CD14-positive monocyte (primary cell): ENCODE data around the gene CTR9. TPM values are rescaled to one million over a fixed set of nuclear protein-coding genes. Genes with fewer than 3 reads are reported as not detected.

Experiments
- DNase-seq, 3 donors: peaks; one replicate each; pipeline ENCODE4 v3.0.0-alpha.2; 2011 to 2022
- H2AFZ ChIP-seq: 2 replicates; pipeline ENCODE4 v1.6.0; 2012; ENCODE audit warnings: mild to moderate bottlenecking, low read depth, low read length, inconsistent platforms; ENCODE audit not compliant: insufficient read depth, poor library complexity, severe bottlenecking
- H3K27ac ChIP-seq, 2 donors: 1 replicate in 1 of 2; 2 replicates in 1 of 2; pipeline ENCODE4 v1.5.1; 2012 to 2013; ENCODE audit warnings: low read length in 2 of 2, control low read depth in 1 of 2, inconsistent platforms in 1 of 2, low read depth in 1 of 2, mild to moderate bottlenecking in 1 of 2
- H3K27me3 ChIP-seq, 2 donors: one replicate each; pipeline versions ENCODE4 v1.6.0 to v1.6.1; 2011 to 2013; ENCODE audit warnings: low read length in 2 of 2; ENCODE audit not compliant: control insufficient read depth in 2 of 2, insufficient read depth in 2 of 2
- H3K36me3 ChIP-seq, 2 donors: replicated peaks in 1 of 2; 1 replicate in 1 of 2; 2 replicates in 1 of 2; pipeline versions ENCODE4 v1.5.1 to v1.6.1; 2012 to 2013; ENCODE audit warnings: low read length in 2 of 2, control low read depth in 1 of 2, inconsistent platforms in 1 of 2, mild to moderate bottlenecking in 1 of 2; ENCODE audit not compliant: insufficient read depth in 2 of 2, control insufficient read depth in 1 of 2
- H3K4me1 ChIP-seq, 2 donors: 1 replicate in 1 of 2; 2 replicates in 1 of 2; pipeline versions ENCODE4 v1.5.1 to v1.6.1; 2012 to 2013; ENCODE audit warnings: low read length in 2 of 2, control low read depth in 1 of 2, inconsistent platforms in 1 of 2, mild to moderate bottlenecking in 1 of 2, moderate library complexity in 1 of 2; ENCODE audit not compliant: insufficient read depth in 2 of 2, control insufficient read depth in 1 of 2
- H3K4me2 ChIP-seq: replicated peaks from 2 replicates; pipeline ENCODE3; 2012; ENCODE audit warnings: low read length, moderate library complexity, mild to moderate bottlenecking; ENCODE audit not compliant: poor library complexity, severe bottlenecking; ENCODE audit errors: extremely low read depth
- H3K4me3 ChIP-seq, 3 experiments: fragments of 200-600 bp in 1 of 3; sonication (generic) in 1 of 3; replicated peaks in 1 of 3; 1 replicate in 2 of 3; 2 replicates in 1 of 3; pipeline ENCODE4 v1.5.1; 2011 to 2013; ENCODE audit warnings: low read length in 3 of 3, mild to moderate bottlenecking in 3 of 3, control low read depth in 2 of 3, low read depth in 2 of 3, inconsistent platforms in 1 of 3, moderate library complexity in 1 of 3
- H3K79me2 ChIP-seq: 2 replicates; pipeline ENCODE4 v1.6.0; 2012; ENCODE audit warnings: mild to moderate bottlenecking, control low read depth, inconsistent platforms, low read length, moderate library complexity; ENCODE audit not compliant: insufficient read depth
- H3K9ac ChIP-seq: 2 replicates; pipeline ENCODE4 v1.6.0; 2017; ENCODE audit warnings: low read length, mild to moderate bottlenecking; ENCODE audit not compliant: insufficient read depth, poor library complexity, severe bottlenecking
- H3K9me3 ChIP-seq, 2 donors: replicated peaks in 1 of 2; 1 replicate in 1 of 2; 2 replicates in 1 of 2; pipeline versions ENCODE4 v1.5.1 to v1.6.1; 2012 to 2013; ENCODE audit warnings: low read length in 2 of 2, control low read depth in 1 of 2; ENCODE audit not compliant: control insufficient read depth in 1 of 2, insufficient read depth in 1 of 2
- H4K20me1 ChIP-seq: 2 replicates; pipeline ENCODE4 v1.6.0; 2012; ENCODE audit warnings: mild to moderate bottlenecking, low read length, control low read depth, moderate library complexity; ENCODE audit not compliant: insufficient read depth
- H3K27ac Mint-ChIP-seq, 7 donors: one replicate each; pipeline ENCODE4 v1.8.0; 2020; ENCODE audit warnings: mild to moderate bottlenecking in 7 of 7, mixed read lengths in 7 of 7, moderate library complexity in 6 of 7, inconsistent platforms in 2 of 7
- H3K27me3 Mint-ChIP-seq, 3 donors: one replicate each; pipeline ENCODE4 v1.8.0; 2021 to 2022; ENCODE audit warnings: low read depth in 3 of 3, mild to moderate bottlenecking in 3 of 3, mixed read lengths in 3 of 3, moderate library complexity in 3 of 3, inconsistent platforms in 1 of 3
- H3K36me3 Mint-ChIP-seq, 2 donors: one replicate each; pipeline ENCODE4 v1.8.0; 2020; ENCODE audit warnings: mixed read lengths in 2 of 2, inconsistent platforms in 1 of 2, mild to moderate bottlenecking in 1 of 2
- H3K4me1 Mint-ChIP-seq: one replicate; pipeline ENCODE4 v1.8.0; 2020; ENCODE audit warnings: mild to moderate bottlenecking, mixed read lengths
- H3K4me3 Mint-ChIP-seq, 2 donors: one replicate each; pipeline ENCODE4 v1.8.0; 2020; ENCODE audit warnings: mild to moderate bottlenecking in 2 of 2, mixed read lengths in 2 of 2, moderate library complexity in 1 of 2
- H3K9me3 Mint-ChIP-seq, 7 donors: one replicate each; pipeline ENCODE4 v1.8.0; 2020 to 2022; ENCODE audit warnings: mixed read lengths in 7 of 7, mild to moderate bottlenecking in 6 of 7, moderate library complexity in 6 of 7, inconsistent platforms in 2 of 7
- CTCF ChIP-seq: fragments of 200-600 bp; IDR thresholded peaks from one replicate; pipeline ENCODE4 v1.8.0; 2022; ENCODE audit warnings: antibody characterized with exemption, mild to moderate bottlenecking
- WGBS: methylation state at CpG from one replicate; pipeline ENCODE4 v1.1.5; 2013; ENCODE audit warnings: missing lambda C conversion rate; ENCODE audit not compliant: insufficient coverage; 5-methylcytosine and 5-hydroxymethylcytosine counted together
- intact Hi-C, 2 donors: fragments of 100-400 bp; cut with micrococcal nuclease; formaldehyde crosslinking; loops; one replicate each; pipeline versions ENCODE4 v1.15.0 to v1.15.1; 2023
- polyA plus RNA-seq, 3 donors: library from polyadenylated mRNA; depleted of rRNA in 1 of 3; unstranded in 2 of 3; stranded (reverse) in 1 of 3; fragments of 300-500 nt in 2 of 3; fragments of >200 nt in 1 of 3; fragmentation: Illumina TruSeq in 2 of 3; gene quantifications; 1 replicate in 2 of 3; 2 replicates in 1 of 3; pipeline ENCODE4 v1.2.3, GENCODE V29; 2012 to 2021

Gene CTR9
- polyA plus RNA-seq, 3 donors, result 5.0 to 37.5 (median 18.3) TPM

DNA sequence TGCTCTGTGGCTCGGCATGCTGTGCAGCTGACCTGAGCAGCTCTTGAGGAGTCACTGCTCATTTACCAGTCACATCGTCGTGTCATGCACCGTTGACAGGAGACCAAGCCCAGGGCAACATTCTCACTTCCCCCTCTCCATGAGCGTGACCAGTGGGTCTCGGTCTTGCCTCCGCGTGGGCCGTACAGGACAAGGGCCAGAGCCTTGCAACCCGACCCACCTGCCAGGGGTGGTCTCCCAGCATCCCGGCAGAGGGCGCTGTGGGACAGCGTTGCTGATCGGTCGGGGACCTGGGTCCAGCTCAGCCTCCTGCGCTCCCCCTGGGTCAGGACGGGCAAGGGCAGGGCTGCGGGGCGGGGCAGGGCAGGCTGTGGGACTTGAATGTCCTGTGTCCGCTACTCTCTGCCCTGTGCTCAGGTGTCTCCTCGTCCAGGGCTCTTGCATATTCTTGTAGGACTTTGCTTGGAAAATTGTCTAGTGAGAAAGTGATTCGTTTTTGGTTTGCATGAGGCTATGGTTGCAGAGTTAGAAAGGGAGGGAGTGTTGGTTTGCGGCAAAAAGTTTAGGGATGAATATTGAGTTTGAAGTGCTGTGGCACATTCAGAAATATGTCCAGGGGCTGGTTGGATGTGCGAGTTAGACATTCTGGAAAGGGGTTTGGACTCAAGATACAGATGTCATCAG lies 41.5 kb downstream of the CTR9 start:
- Histone ChIP-seq H2AFZ (peak overlapping the region; percentile 44), H3K4me3 (no peak overlapping the region), H3K79me2 (no peaks in the 10 kb centered on the region), H3K9ac (no peak overlapping the region), H3K4me2 (peak overlapping the region; percentile 37), H3K27me3 (peaks cover 0 to 4% of the 10 kb centered on the region in 2 donors), H3K9me3 (no peaks in the 10 kb centered on the region), H3K27ac (no peak overlapping the region), H3K4me1 (peaks cover 20 to 21% of the 10 kb centered on the region in 2 donors), H4K20me1 (peaks cover 13% of the 10 kb centered on the region), H3K36me3 (peaks cover 14 to 22% of the 10 kb centered on the region in 2 donors)
- Mint-ChIP-seq H3K9me3 (peaks cover 0 to 4% (median 0%) of the 10 kb centered on the region in 7 donors), H3K4me1 (peaks cover 29% of the 10 kb centered on the region), H3K27ac (peak overlapping the region in 4 of 7 donors; percentile 21 to 46 (median 34)), H3K4me3 (peak overlapping the region in 1 of 2 donors; percentile 36), H3K36me3 (peaks cover 23 to 25% of the 10 kb centered on the region in 2 donors), H3K27me3 (peaks cover 9 to 23% (median 10%) of the 10 kb centered on the region in 3 donors)
- intact Hi-C loops, result loop anchor here (2.0 to 10.0 kb wide), 3 partner anchors 230 to 992 kb away; no protein-coding TSS in a partner anchor
- peak; percentile 83 to 89 (median 86) for DNase-seq
- peak; percentile 90 for TF ChIP-seq CTCF
- WGBS, result 7% methylated on average over 24 of the region's 24 CpGs

- peaks cover 22 to 31% of the 10 kb centered on the region in 2 donors for H3K36me3 ChIP-seq
- no peak overlapping the region for H3K4me2 ChIP-seq
- no peak overlapping the region for H3K27ac ChIP-seq
- peaks cover 30 to 32% of the 10 kb centered on the region in 2 donors for H3K36me3 Mint-ChIP-seq
- WGBS, result 81% methylated on average over 6 of the region's 11 CpGs
- H3K4me3 Mint-ChIP-seq, result peak overlapping the region in 1 of 2 donors; percentile 62
- no peak for DNase-seq
- peaks cover 30 to 32% of the 10 kb centered on the region in 2 donors for H3K4me1 ChIP-seq
- no peaks in the 10 kb centered on the region for H3K9me3 ChIP-seq
- peaks cover 24% of the 10 kb centered on the region for H4K20me1 ChIP-seq
- no peak for TF ChIP-seq CTCF
- H3K27me3 ChIP-seq, result peaks cover 0 to 4% of the 10 kb centered on the region in 2 donors
- H3K9me3 Mint-ChIP-seq, result peaks cover 0 to 4% (median 0%) of the 10 kb centered on the region in 7 donors
- H3K4me1 Mint-ChIP-seq, result peaks cover 40% of the 10 kb centered on the region
- H3K4me3 ChIP-seq, result no peak overlapping the region
- H3K27ac Mint-ChIP-seq, result no peak overlapping the region
- no peak overlapping the region for H3K9ac ChIP-seq
- no peaks in the 10 kb centered on the region for H3K79me2 ChIP-seq
- no peak overlapping the region for H2AFZ ChIP-seq
- intact Hi-C loops, result loop anchor here (2.0 to 10.0 kb wide), 3 partner anchors 229 to 991 kb away; no protein-coding TSS in a partner anchor
- H3K27me3 Mint-ChIP-seq, result peaks cover 9 to 23% (median 10%) of the 10 kb centered on the region in 3 donors
These were observed 42.6 kb downstream of the CTR9 start for GRCh38 chr11:10793470-10794255.
